WTC11 (cell line): ENCODE measurements around the gene RNASET2. TPM values are rescaled to one million over a fixed set of nuclear protein-coding genes. Genes with fewer than 3 reads are reported as not detected.

Experiments used
- microRNA-seq: library from miRNA; unstranded; fragments of <30 nt; microRNA quantifications from one replicate; pipeline ENCODE4 v1.2.0, GENCODE V29; 2022; ENCODE audit warnings: borderline number of aligned reads
- total RNA-seq: library from RNA; stranded (reverse); gene quantifications from 3 replicates; pipeline ENCODE4 v1.2.3, GENCODE V29; 2021

RNASET2 gene
- total RNA-seq, 1 experiment from 2014 or later = 35.6 TPM

Small RNA genes within 50 kb of the gene (microRNA-seq; reads per million reads assigned to microRNA genes)
- gene MIR3939 = 4.5 reads per million, percentile 11 among the genes with 10 or more reads in this experiment

Other genes with a start within 250 kb of the RNASET2 start
- gene CEP43, start 42.8 kb upstream of the RNASET2 start, total RNA-seq = 23.4 to 25.6 TPM (median 25.1 TPM) in 3 replicates
- gene CCR6, start 166.5 kb upstream of the RNASET2 start, total RNA-seq = not detected in 3 replicates
- not detected in 3 replicates for gene GPR31, start 201.4 kb upstream of the RNASET2 start, total RNA-seq